ENCODE measurements around the gene ARID1B. TPM values are rescaled to one million over a fixed set of nuclear protein-coding genes. Genes with fewer than 3 reads are reported as not detected.

The ARID1B gene
- total RNA-seq, 1 experiment from 2014 or later = 60.3 TPM

GRCh38 chr6:157248264-157248663, 471.1 kb downstream of the ARID1B start:
- POLR2A ChIA-PET = no interaction called here
- DNase-seq (ENCODE audit: low spot score) = no peak
- ATAC-seq = no peak
- H3K27ac Mint-ChIP-seq = no peak overlapping the region
- no peaks in the 10 kb centered on the region for H3K4me1 Mint-ChIP-seq
- no peaks in the 10 kb centered on the region for H3K27me3 Mint-ChIP-seq (ENCODE audit: low read depth)
- peaks cover 13% of the 10 kb centered on the region for H3K9me3 Mint-ChIP-seq
- CTCF ChIA-PET = no interaction called here
- TF ChIP-seq ELF4 (CRISPR knock-in tag; IDR thresholded peaks at IDR 0.05; ENCODE audit: low read depth) (no peak), OVOL2 (CRISPR knock-in tag; IDR thresholded peaks at IDR 0.05; ENCODE audit: borderline replicate concordance) (no peak), ZNF396 (CRISPR knock-in tag; IDR thresholded peaks at IDR 0.05; ENCODE audit: borderline replicate concordance) (no peak), RELA (CRISPR knock-in tag; IDR thresholded peaks at IDR 0.05; ENCODE audit: borderline replicate concordance) (no peak), ZBTB43 (CRISPR knock-in tag; IDR thresholded peaks at IDR 0.05) (no peak), ZNF281 (CRISPR knock-in tag; IDR thresholded peaks at IDR 0.05) (no peak), IRF1 (CRISPR knock-in tag; IDR thresholded peaks at IDR 0.05) (no peak), ARID4B (CRISPR knock-in tag; IDR thresholded peaks at IDR 0.05; ENCODE audit: borderline replicate concordance) (no peak), SMAD4 (CRISPR knock-in tag; IDR thresholded peaks at IDR 0.05) (no peak)
- TF ChIP-seq, protein P1, sequence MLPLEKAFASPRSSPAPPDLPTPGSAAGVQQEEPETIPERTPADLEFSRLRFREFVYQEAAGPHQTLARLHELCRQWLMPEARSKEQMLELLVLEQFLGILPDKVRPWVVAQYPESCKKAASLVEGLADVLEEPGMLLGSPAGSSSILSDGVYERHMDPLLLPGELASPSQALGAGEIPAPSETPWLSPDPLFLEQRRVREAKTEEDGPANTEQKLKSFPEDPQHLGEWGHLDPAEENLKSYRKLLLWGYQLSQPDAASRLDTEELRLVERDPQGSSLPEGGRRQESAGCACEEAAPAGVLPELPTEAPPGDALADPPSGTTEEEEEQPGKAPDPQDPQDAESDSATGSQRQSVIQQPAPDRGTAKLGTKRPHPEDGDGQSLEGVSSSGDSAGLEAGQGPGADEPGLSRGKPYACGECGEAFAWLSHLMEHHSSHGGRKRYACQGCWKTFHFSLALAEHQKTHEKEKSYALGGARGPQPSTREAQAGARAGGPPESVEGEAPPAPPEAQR (CRISPR knock-in tag; IDR thresholded peaks at IDR 0.05) = no peak
- no peak overlapping the region for H3K4me3 Mint-ChIP-seq
- peaks cover 5% of the 10 kb centered on the region; the same call in 1 of the 2 replicates for H3K36me3 Mint-ChIP-seq

DNA sequence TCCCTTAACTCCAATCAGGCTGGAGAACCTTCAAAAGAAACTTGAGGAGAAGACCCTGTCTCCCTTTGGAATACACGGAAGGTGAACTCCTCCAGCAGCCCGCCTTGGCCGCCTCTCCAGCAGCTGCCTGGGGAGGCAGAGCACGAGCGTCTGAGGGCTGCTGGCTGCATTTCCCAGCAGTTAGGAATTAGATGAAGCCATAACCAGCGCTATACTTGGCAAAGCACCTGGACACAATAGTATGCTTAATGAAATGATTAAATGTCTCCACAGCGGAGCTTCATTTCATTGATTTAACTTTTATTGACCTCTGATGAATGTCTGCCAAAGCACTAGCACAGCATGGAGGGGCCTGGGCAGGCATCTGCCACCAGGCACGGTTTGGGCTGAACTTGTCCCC, 472.6 kb downstream of the ARID1B start:
- TF ChIP-seq FOXJ3 (CRISPR knock-in tag; IDR thresholded peaks at IDR 0.05; ENCODE audit: borderline replicate concordance) (no peak), JUN (CRISPR knock-in tag; IDR thresholded peaks at IDR 0.05) (no peak), PRDM15 (CRISPR knock-in tag; IDR thresholded peaks at IDR 0.05) (no peak), ZNF671 (CRISPR knock-in tag; IDR thresholded peaks at IDR 0.05) (no peak), ZNF219 (CRISPR knock-in tag; IDR thresholded peaks at IDR 0.05; ENCODE audit: borderline replicate concordance) (no peak), MYBL2 (CRISPR knock-in tag; IDR thresholded peaks at IDR 0.05) (no peak)
- TF ChIP-seq, protein P1 (CRISPR knock-in tag; IDR thresholded peaks at IDR 0.05) = no peak
- no peaks in the 10 kb centered on the region for H3K27me3 Mint-ChIP-seq (ENCODE audit: low read depth)
- CTCF ChIA-PET = no interaction called here

More for the DNA sequence above, 472.6 kb downstream of the ARID1B start:
- Mint-ChIP-seq H3K4me1 (no peaks in the 10 kb centered on the region), H3K27ac (no peak overlapping the region), H3K4me3 (no peak overlapping the region), H3K36me3 (peaks cover 5% of the 10 kb centered on the region; the same call in 1 of the 2 replicates), H3K9me3 (peaks cover 13% of the 10 kb centered on the region)
- no peak for ATAC-seq
- POLR2A ChIA-PET = no interaction called here
- DNase-seq (ENCODE audit: low spot score) = no peak
